ENCODE measurements around the gene MAPK13.
"Not testable (repeated sequence)": the region's sequence is repeated elsewhere in the genome, so short reads cannot be mapped to it uniquely, and the experiment has no call there.

The MAPK13 gene

GRCh38 chr6:36126553-36127458 is 3.5 kb upstream of the MAPK13 start:
- DNase-seq, result no peak
- no peaks in the 10 kb centered on the region for H3K27me3 Mint-ChIP-seq
- H3K4me3 Mint-ChIP-seq, result no peak overlapping the region
- CTCF ChIA-PET, result interaction anchor here (1.3 kb wide), 2 partner anchors 32 to 68 kb away, joined by 6 to 10 read pairs; no protein-coding TSS in a partner anchor
- H3K36me3 Mint-ChIP-seq, result no peaks in the 10 kb centered on the region
- peaks cover 68% of the 10 kb centered on the region for H3K4me1 Mint-ChIP-seq
- no peaks in the 10 kb centered on the region for H3K9me3 Mint-ChIP-seq
- no peak overlapping the region for H3K27ac Mint-ChIP-seq

GRCh38 chr6:36127462-36128016 is 2.8 kb upstream of the MAPK13 start:
- Mint-ChIP-seq H3K27me3 (no peaks in the 10 kb centered on the region), H3K27ac (no peak overlapping the region), H3K4me1 (peaks cover 68% of the 10 kb centered on the region), H3K4me3 (no peak overlapping the region), H3K36me3 (peaks cover 3% of the 10 kb centered on the region), H3K9me3 (no peaks in the 10 kb centered on the region)
- no peak for DNase-seq
- CTCF ChIA-PET, result interaction anchor here (1.3 kb wide), 2 partner anchors 32 to 68 kb away, joined by 6 to 10 read pairs; no protein-coding TSS in a partner anchor

- Mint-ChIP-seq H3K4me3 (no peak overlapping the region), H3K9me3 (no peaks in the 10 kb centered on the region), H3K27ac (no peak overlapping the region)
Observed at GRCh38 chr6:36128073-36128472, 2.2 kb upstream of the MAPK13 start.

GRCh38 chr6:36128793-36129192 is 1.5 kb upstream of the MAPK13 start:
- CTCF ChIA-PET, result no interaction called here
- Mint-ChIP-seq H3K36me3 (peaks cover 15% of the 10 kb centered on the region), H3K9me3 (no peaks in the 10 kb centered on the region), H3K4me3 (no peak overlapping the region), H3K27me3 (no peaks in the 10 kb centered on the region), H3K27ac (no peak overlapping the region), H3K4me1 (peaks cover 68% of the 10 kb centered on the region)
- DNase-seq, result no peak

More at GRCh38 chr6:36128073-36128472, 2.2 kb upstream of the MAPK13 start:
- no peaks in the 10 kb centered on the region for H3K27me3 Mint-ChIP-seq
- peaks cover 8% of the 10 kb centered on the region for H3K36me3 Mint-ChIP-seq
- DNase-seq, result no peak
- CTCF ChIA-PET, result no interaction called here
- peaks cover 68% of the 10 kb centered on the region for H3K4me1 Mint-ChIP-seq

- peak overlapping the region; percentile 40 for H3K4me3 Mint-ChIP-seq
- H3K4me1 Mint-ChIP-seq, result peaks cover 65% of the 10 kb centered on the region
- CTCF ChIA-PET, result interaction anchor here (0.7 to 2.8 kb wide), 3 partner anchors 10 to 102 kb away, joined by 3 to 13 read pairs (median 3); partner anchors contain the start of gene MAPK14
- H3K36me3 Mint-ChIP-seq, result peaks cover 17% of the 10 kb centered on the region
- not testable (repeated sequence) for DNase-seq, H3K9me3 Mint-ChIP-seq, H3K27me3 Mint-ChIP-seq
- H3K27ac Mint-ChIP-seq, result peak overlapping the region; percentile 64
Observed at GRCh38 chr6:36129334-36129733, 979 bp upstream of the MAPK13 start.

- Mint-ChIP-seq H3K36me3 (peaks cover 24% of the 10 kb centered on the region), H3K27me3 (no peaks in the 10 kb centered on the region), H3K27ac (peak overlapping the region; percentile 95), H3K4me3 (peak overlapping the region; percentile 81), H3K4me1 (peaks cover 55% of the 10 kb centered on the region), H3K9me3 (no peaks in the 10 kb centered on the region)
- CTCF ChIA-PET, result interaction anchor here (0.8 to 2.8 kb wide), 7 partner anchors 9 to 104 kb away, joined by 3 to 18 read pairs (median 4); partner anchors contain the start of gene MAPK14
- peak; percentile 77 for DNase-seq
Observed at GRCh38 chr6:36130667-36131510, 576 bp downstream of the MAPK13 start.

- DNase-seq, result peak; percentile 70
- Mint-ChIP-seq H3K4me1 (peaks cover 47% of the 10 kb centered on the region), H3K27me3 (no peaks in the 10 kb centered on the region), H3K27ac (peak overlapping the region; percentile 95), H3K36me3 (peaks cover 27% of the 10 kb centered on the region), H3K4me3 (peak overlapping the region; percentile 81), H3K9me3 (no peaks in the 10 kb centered on the region)
- CTCF ChIA-PET, result interaction anchor here (0.8 to 2.8 kb wide), 7 partner anchors 8 to 104 kb away, joined by 3 to 18 read pairs (median 4); partner anchors contain the start of gene MAPK14
Observed at GRCh38 chr6:36131511-36132245, 1.4 kb downstream of the MAPK13 start.

GRCh38 chr6:36132246-36132895 is 2.1 kb downstream of the MAPK13 start:
- H3K4me1 Mint-ChIP-seq, result peaks cover 42% of the 10 kb centered on the region
- H3K36me3 Mint-ChIP-seq, result peaks cover 31% of the 10 kb centered on the region

GRCh38 chr6:36133148-36133547 is 2.8 kb downstream of the MAPK13 start:
- Mint-ChIP-seq H3K36me3 (peaks cover 31% of the 10 kb centered on the region), H3K27me3 (no peaks in the 10 kb centered on the region), H3K4me1 (peaks cover 39% of the 10 kb centered on the region), H3K27ac (peak overlapping the region; percentile 95), H3K4me3 (no peak overlapping the region), H3K9me3 (no peaks in the 10 kb centered on the region)
- CTCF ChIA-PET, result interaction anchor here (1.0 to 1.3 kb wide), 3 partner anchors 10 to 12 kb away, joined by 3 to 6 read pairs (median 5); no protein-coding TSS in a partner anchor
- no peak for DNase-seq

More at GRCh38 chr6:36132246-36132895, 2.1 kb downstream of the MAPK13 start:
- no peaks in the 10 kb centered on the region for H3K9me3 Mint-ChIP-seq
- H3K27me3 Mint-ChIP-seq, result no peaks in the 10 kb centered on the region
- CTCF ChIA-PET, result interaction anchor here (0.9 to 1.9 kb wide), 8 partner anchors 8 to 67 kb away, joined by 3 to 18 read pairs (median 4); no protein-coding TSS in a partner anchor
- DNase-seq, result no peak
- peak overlapping the region; percentile 95 for H3K27ac Mint-ChIP-seq
- H3K4me3 Mint-ChIP-seq, result peak overlapping the region; percentile 81

- no peak overlapping the region for H3K27ac Mint-ChIP-seq
- peaks cover 33% of the 10 kb centered on the region for H3K36me3 Mint-ChIP-seq
- H3K4me1 Mint-ChIP-seq, result peaks cover 36% of the 10 kb centered on the region
- CTCF ChIA-PET, result no interaction called here
- no peak overlapping the region for H3K4me3 Mint-ChIP-seq
- H3K27me3 Mint-ChIP-seq, result no peaks in the 10 kb centered on the region
- H3K9me3 Mint-ChIP-seq, result no peaks in the 10 kb centered on the region
- no peak for DNase-seq
Observed at GRCh38 chr6:36133912-36134311, 3.6 kb downstream of the MAPK13 start.

- H3K27ac Mint-ChIP-seq, result no peak overlapping the region
- peaks cover 42% of the 10 kb centered on the region for H3K4me1 Mint-ChIP-seq
- no peak for DNase-seq
- H3K4me3 Mint-ChIP-seq, result no peak overlapping the region
- H3K27me3 Mint-ChIP-seq, result no peaks in the 10 kb centered on the region
- H3K9me3 Mint-ChIP-seq, result no peaks in the 10 kb centered on the region
- H3K36me3 Mint-ChIP-seq, result peaks cover 44% of the 10 kb centered on the region
- CTCF ChIA-PET, result interaction anchor here (0.6 to 1.1 kb wide), 3 partner anchors 64 to 377 kb away, joined by 3 read pairs; no protein-coding TSS in a partner anchor
Observed at GRCh38 chr6:36135053-36135731, 4.9 kb downstream of the MAPK13 start.

GRCh38 chr6:36136034-36136433 is 5.7 kb downstream of the MAPK13 start:
- CTCF ChIA-PET, result interaction anchor here (0.6 to 1.1 kb wide), 2 partner anchors 166 to 376 kb away, joined by 3 read pairs; no protein-coding TSS in a partner anchor
- Mint-ChIP-seq H3K27ac (no peak overlapping the region), H3K27me3 (no peaks in the 10 kb centered on the region), H3K4me1 (peaks cover 45% of the 10 kb centered on the region), H3K9me3 (no peaks in the 10 kb centered on the region), H3K4me3 (no peak overlapping the region), H3K36me3 (peaks cover 46% of the 10 kb centered on the region)
- DNase-seq, result no peak
